Neutrophil (primary cell): ENCODE data around the gene AGAP1.

Experiments
- H3K27ac ChIP-seq: fragments of 200-600 bp; sonication (generic); 2 replicates; pipeline ENCODE4 v1.5.1; 2016; ENCODE audit warnings: mild to moderate bottlenecking, moderate library complexity
- H3K27me3 ChIP-seq: fragments of 200-600 bp; sonication (generic); 2 replicates; pipeline ENCODE4 v1.6.0; 2016; ENCODE audit warnings: mild to moderate bottlenecking
- H3K36me3 ChIP-seq: fragments of 200-600 bp; sonication (generic); 2 replicates; pipeline ENCODE4 v1.5.1; 2017
- H3K4me1 ChIP-seq, 2 experiments: fragments of 200-600 bp in 1 of 2; sonication (generic) in 1 of 2; 1 replicate in 1 of 2; 2 replicates in 1 of 2; pipeline versions ENCODE4 v1.5.1 to v1.6.1; 2013 to 2016; ENCODE audit warnings: low read depth in 1 of 2, low read length in 1 of 2, mild to moderate bottlenecking in 1 of 2, moderate library complexity in 1 of 2; ENCODE audit not compliant: control insufficient read depth in 1 of 2, insufficient read depth in 1 of 2
- H3K4me3 ChIP-seq, 2 experiments: fragments of 200-600 bp in 1 of 2; sonication (generic) in 1 of 2; 1 replicate in 1 of 2; 2 replicates in 1 of 2; pipeline ENCODE4 v1.5.1; 2013 to 2016; ENCODE audit warnings: low read depth in 1 of 2, low read length in 1 of 2, mild to moderate bottlenecking in 1 of 2, moderate library complexity in 1 of 2
- H3K9me3 ChIP-seq: fragments of 200-600 bp; sonication (generic); 2 replicates; pipeline ENCODE4 v1.5.1; 2016
- TF ChIP-seq, protein P1 (sequence below): fragments of 200-600 bp; sonication (generic); IDR thresholded peaks from 2 replicates; pipeline ENCODE4 v1.5.1; 2016; ENCODE audit warnings: antibody characterized with exemption

AGAP1 gene

DNA sequence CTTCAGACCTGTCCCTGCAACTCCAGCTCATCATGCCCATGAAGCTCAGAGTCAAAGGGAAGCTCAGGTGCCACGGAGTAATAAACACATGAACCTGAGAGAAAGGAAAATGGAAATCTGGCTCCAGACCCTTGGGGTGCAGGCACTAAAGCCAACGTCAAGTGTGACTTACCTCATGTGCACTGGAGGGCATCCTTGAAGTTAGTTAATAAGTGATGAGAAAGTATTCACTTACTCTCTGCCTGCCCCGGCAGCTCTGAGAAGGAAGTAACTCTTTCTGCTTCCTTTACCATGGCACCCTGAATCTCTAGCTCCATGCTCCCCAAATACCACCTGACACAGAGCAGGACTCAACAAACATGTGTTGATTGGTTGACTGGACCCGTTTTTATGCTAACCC lies 21.4 kb upstream of the AGAP1 start:
- no peaks in the 10 kb centered on the region for H3K36me3 ChIP-seq
- no peaks in the 10 kb centered on the region for H3K27me3 ChIP-seq
- H3K27ac ChIP-seq: no peak overlapping the region
- TF ChIP-seq, protein P1, sequence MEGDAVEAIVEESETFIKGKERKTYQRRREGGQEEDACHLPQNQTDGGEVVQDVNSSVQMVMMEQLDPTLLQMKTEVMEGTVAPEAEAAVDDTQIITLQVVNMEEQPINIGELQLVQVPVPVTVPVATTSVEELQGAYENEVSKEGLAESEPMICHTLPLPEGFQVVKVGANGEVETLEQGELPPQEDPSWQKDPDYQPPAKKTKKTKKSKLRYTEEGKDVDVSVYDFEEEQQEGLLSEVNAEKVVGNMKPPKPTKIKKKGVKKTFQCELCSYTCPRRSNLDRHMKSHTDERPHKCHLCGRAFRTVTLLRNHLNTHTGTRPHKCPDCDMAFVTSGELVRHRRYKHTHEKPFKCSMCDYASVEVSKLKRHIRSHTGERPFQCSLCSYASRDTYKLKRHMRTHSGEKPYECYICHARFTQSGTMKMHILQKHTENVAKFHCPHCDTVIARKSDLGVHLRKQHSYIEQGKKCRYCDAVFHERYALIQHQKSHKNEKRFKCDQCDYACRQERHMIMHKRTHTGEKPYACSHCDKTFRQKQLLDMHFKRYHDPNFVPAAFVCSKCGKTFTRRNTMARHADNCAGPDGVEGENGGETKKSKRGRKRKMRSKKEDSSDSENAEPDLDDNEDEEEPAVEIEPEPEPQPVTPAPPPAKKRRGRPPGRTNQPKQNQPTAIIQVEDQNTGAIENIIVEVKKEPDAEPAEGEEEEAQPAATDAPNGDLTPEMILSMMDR: no peak
- no peaks in the 10 kb centered on the region for H3K9me3 ChIP-seq
- H3K4me1 ChIP-seq: no peaks in the 10 kb centered on the region
- no peak overlapping the region for H3K4me3 ChIP-seq

DNA sequence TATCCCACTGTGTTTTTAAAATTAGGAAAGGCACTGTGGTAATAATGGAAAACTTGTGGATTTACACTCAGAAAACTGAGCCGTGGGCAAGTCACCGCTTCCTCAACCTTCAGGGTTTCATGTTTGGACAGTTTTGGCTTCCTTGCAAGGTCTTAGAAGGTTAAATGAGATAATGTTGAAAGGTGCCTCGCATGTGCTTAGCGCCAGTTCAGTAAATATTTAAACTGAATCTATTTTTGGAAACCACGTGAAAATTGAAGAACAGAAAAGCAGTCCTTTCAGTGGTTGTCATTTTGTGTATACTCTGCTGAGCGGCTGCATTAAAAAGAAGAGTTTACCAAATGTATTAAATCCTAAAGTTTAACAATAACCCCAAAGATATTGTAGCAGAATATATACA lies 15.2 kb upstream of the AGAP1 start:
- Histone ChIP-seq H3K9me3 (no peaks in the 10 kb centered on the region), H3K27me3 (no peaks in the 10 kb centered on the region), H3K4me1 (no peaks in the 10 kb centered on the region), H3K4me3 (no peak overlapping the region), H3K27ac (no peak overlapping the region), H3K36me3 (no peaks in the 10 kb centered on the region)
- TF ChIP-seq, protein P1: no peak

DNA sequence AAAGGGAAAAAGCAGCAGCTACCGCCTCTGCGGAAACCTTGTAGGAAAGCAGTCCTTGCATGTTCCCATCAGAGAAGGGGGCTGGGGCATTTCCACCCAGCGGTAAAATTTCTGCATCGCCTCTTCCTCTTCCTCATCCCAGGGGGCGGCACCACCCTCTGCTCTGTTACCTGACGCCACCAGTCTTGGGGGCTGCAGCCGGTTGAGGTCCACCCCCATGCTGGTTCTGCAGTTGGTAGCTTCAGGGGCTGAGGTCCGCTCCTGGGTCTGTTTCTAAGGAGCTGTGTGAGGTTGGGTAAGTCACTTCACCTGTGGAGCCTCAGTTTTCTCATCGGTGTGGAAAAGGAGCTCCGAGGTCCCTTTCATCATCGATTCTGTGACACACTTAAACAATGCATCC lies 14.2 kb upstream of the AGAP1 start:
- Histone ChIP-seq H3K27me3 (no peaks in the 10 kb centered on the region), H3K36me3 (no peaks in the 10 kb centered on the region), H3K27ac (no peak overlapping the region), H3K9me3 (no peaks in the 10 kb centered on the region), H3K4me3 (no peak overlapping the region), H3K4me1 (no peaks in the 10 kb centered on the region)
- TF ChIP-seq, protein P1: no peak

DNA sequence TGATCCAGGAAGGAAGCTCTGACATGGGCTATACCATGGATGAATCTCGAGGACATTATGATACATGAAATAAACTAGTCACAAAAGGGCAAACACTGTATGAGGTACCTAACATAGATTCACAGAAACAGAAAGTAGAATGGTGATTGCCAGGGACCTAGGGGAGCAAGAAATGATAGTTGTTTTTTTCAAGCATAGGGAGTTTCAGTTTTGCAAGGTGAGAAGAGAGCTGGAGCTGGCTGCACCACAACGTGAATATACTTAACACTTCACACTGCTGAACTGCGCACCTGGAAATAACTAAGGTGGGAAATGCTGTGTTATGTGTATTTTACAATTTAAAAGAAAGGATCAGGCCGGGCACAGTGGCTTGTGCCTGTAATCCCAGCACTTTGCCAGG lies 13.2 kb upstream of the AGAP1 start:
- Histone ChIP-seq H3K36me3 (no peaks in the 10 kb centered on the region), H3K27ac (no peak overlapping the region), H3K4me3 (no peak overlapping the region), H3K4me1 (no peaks in the 10 kb centered on the region), H3K27me3 (no peaks in the 10 kb centered on the region), H3K9me3 (no peaks in the 10 kb centered on the region)
- TF ChIP-seq, protein P1: no peak

DNA sequence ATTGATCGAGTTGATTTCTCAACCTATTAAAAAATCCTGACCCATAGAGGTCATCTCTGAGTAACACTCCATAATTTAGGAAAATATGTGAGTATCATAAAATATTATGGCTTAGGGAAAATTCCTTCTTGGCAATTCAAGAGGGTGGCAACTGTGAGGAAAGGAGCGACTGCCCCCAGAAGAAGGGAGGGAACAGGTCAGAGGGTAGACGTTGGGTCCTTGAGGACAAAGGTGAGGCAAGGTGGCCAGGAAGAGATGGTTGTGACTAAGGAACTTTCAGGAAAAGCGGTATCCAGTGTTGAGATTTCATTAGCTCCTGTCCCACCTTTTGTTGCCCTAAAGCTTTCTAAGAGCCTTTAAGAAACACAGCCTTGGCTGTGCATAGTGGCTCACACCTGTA lies 10.5 kb upstream of the AGAP1 start:
- Histone ChIP-seq H3K36me3 (no peaks in the 10 kb centered on the region), H3K4me3 (no peak overlapping the region), H3K27ac (no peak overlapping the region), H3K27me3 (no peaks in the 10 kb centered on the region), H3K9me3 (no peaks in the 10 kb centered on the region), H3K4me1 (no peaks in the 10 kb centered on the region)
- TF ChIP-seq, protein P1: no peak

DNA sequence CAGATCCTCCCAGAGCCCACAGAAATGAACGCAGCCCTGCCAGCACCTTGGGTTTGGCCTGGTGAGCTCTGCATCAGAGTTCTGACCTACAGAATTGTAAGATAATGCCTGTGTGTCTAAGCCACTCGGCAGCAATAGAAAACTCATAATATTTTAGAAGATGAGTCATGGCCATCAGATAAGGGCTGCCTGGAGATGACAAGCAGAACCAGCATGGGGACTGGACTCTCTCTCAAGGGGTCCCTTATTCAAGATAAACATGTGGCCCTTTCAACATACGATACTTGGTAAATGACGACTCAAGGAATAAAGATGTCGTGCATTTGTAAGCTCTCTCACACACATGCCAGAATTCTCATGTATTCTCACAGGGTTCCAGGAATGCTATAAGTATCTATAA lies 8.5 kb upstream of the AGAP1 start:
- Histone ChIP-seq H3K4me1 (no peaks in the 10 kb centered on the region), H3K27ac (no peak overlapping the region), H3K27me3 (peaks cover 6% of the 10 kb centered on the region), H3K36me3 (no peaks in the 10 kb centered on the region), H3K9me3 (no peaks in the 10 kb centered on the region), H3K4me3 (no peak overlapping the region)
- TF ChIP-seq, protein P1: no peak
